Upper lobe of right lung (tissue), 1 donor: Measurements from ENCODE around the gene KCNIP1. TPM values are rescaled to one million over a fixed set of nuclear protein-coding genes. Genes with fewer than 3 reads are reported as not detected.

ENCODE experiments used
- ATAC-seq: fragments of 200-7000 bp; cut with Tn5 transposase; one replicate; pipeline ENCODE4 v1.9.1; 2020; ENCODE audit warnings: mild to moderate bottlenecking, moderate library complexity
- DNase-seq: peaks from one replicate; pipeline ENCODE4 v3.0.0-alpha.2; 2020
- H3K27ac ChIP-seq: fragments of 200-600 bp; one replicate; pipeline ENCODE4 v1.8.0; 2022
- H3K27me3 ChIP-seq: fragments of 200-600 bp; one replicate; pipeline ENCODE4 v1.8.0; 2022; ENCODE audit warnings: mild to moderate bottlenecking
- H3K36me3 ChIP-seq: fragments of 200-600 bp; one replicate; pipeline ENCODE4 v1.8.0; 2022
- H3K4me1 ChIP-seq: fragments of 200-600 bp; one replicate; pipeline ENCODE4 v1.8.0; 2022
- H3K4me3 ChIP-seq: fragments of 200-600 bp; one replicate; pipeline ENCODE4 v1.8.0; 2022; ENCODE audit warnings: mild to moderate bottlenecking
- H3K9me3 ChIP-seq: fragments of 200-600 bp; one replicate; pipeline ENCODE4 v1.8.0; 2022
- CTCF ChIP-seq: fragments of 200-600 bp; IDR thresholded peaks from one replicate; pipeline ENCODE4 v1.8.0; 2022; ENCODE audit warnings: antibody characterized with exemption
- intact Hi-C: fragments of 100-400 bp; cut with DNase I; formaldehyde crosslinking; loops from one replicate; pipeline ENCODE4 v1.11.0; 2022
- long read RNA-seq: library from polyadenylated mRNA; unstranded; transcript quantifications from one replicate; pipeline ENCODE4 v2.0.0, GENCODE V29; 2021
- total RNA-seq: library from RNA; stranded (reverse); fragmentation: NEBNext Ultra II Directional; extraction: Animal tissue kit (Norgen Biotek cat#: 25700); gene quantifications from one replicate; pipeline ENCODE4 v1.2.1, GENCODE V29; 2021
- donor health status: DM: no; HTN: yes; CAD: no; lungs with severe emphysema.

Gene KCNIP1
- total RNA-seq = 2.7 TPM
- long read RNA-seq, partial matches to known transcripts = 0 of 8 reads
- long read RNA-seq, other reads (novel, unspliced or antisense) = 8 of 8 reads

GRCh38 chr5:170503990-170504596, at the start of gene KCNIP1:
Gene KCNIP1, plus strand, starts transcription at chr5:170504020.
- DNase-seq (no peak), ATAC-seq (peak; percentile 49)
- no peak for TF ChIP-seq CTCF
- Histone ChIP-seq H3K36me3 (no peaks in the 10 kb centered on the region), H3K27ac (no peak within 1 kb of the TSS), H3K4me3 (no peak within 1 kb of the TSS), H3K4me1 (no peaks in the 10 kb centered on the region), H3K9me3 (no peaks in the 10 kb centered on the region), H3K27me3 (peaks cover 43% of the 10 kb centered on the region)
- intact Hi-C loops = no loop called here

- H3K27ac ChIP-seq = no peak overlapping the region
- H3K4me1 ChIP-seq = no peaks in the 10 kb centered on the region
- no peak for TF ChIP-seq CTCF
- intact Hi-C loops = no loop called here
- no peak overlapping the region for H3K4me3 ChIP-seq
- ATAC-seq (no peak), DNase-seq (no peak)
- no peaks in the 10 kb centered on the region for H3K9me3 ChIP-seq
- no peaks in the 10 kb centered on the region for H3K27me3 ChIP-seq
- no peaks in the 10 kb centered on the region for H3K36me3 ChIP-seq
These were observed 40.4 kb upstream of the KCNIP1 start for GRCh38 chr5:170463426-170463825.

GRCh38 chr5:170464280-170465127, 39.3 kb upstream of the KCNIP1 start:
- no peak for DNase-seq
- no peaks in the 10 kb centered on the region for H3K36me3 ChIP-seq
- no peak for ATAC-seq
- H3K9me3 ChIP-seq = no peaks in the 10 kb centered on the region
- no peak for TF ChIP-seq CTCF
- H3K27me3 ChIP-seq = no peaks in the 10 kb centered on the region
- no peak overlapping the region for H3K4me3 ChIP-seq
- no peak overlapping the region for H3K27ac ChIP-seq
- intact Hi-C loops = no loop called here
- H3K4me1 ChIP-seq = no peaks in the 10 kb centered on the region

GRCh38 chr5:170466553-170466952, 37.3 kb upstream of the KCNIP1 start:
- H3K27ac ChIP-seq = no peak overlapping the region
- no peak for ATAC-seq
- no peaks in the 10 kb centered on the region for H3K9me3 ChIP-seq
- TF ChIP-seq CTCF = no peak
- intact Hi-C loops = no loop called here
- no peaks in the 10 kb centered on the region for H3K27me3 ChIP-seq
- H3K36me3 ChIP-seq = no peaks in the 10 kb centered on the region
- no peak overlapping the region for H3K4me3 ChIP-seq
- H3K4me1 ChIP-seq = no peaks in the 10 kb centered on the region
- DNase-seq = no peak

- ATAC-seq = peak; percentile 86
- no peaks in the 10 kb centered on the region for H3K36me3 ChIP-seq
- H3K27ac ChIP-seq = no peak overlapping the region
- no peaks in the 10 kb centered on the region for H3K4me1 ChIP-seq
- TF ChIP-seq CTCF = no peak
- H3K4me3 ChIP-seq = no peak overlapping the region
- no peak for DNase-seq
- H3K27me3 ChIP-seq = no peaks in the 10 kb centered on the region
- H3K9me3 ChIP-seq = no peaks in the 10 kb centered on the region
- intact Hi-C loops = no loop called here
These were observed 36.7 kb upstream of the KCNIP1 start for GRCh38 chr5:170466988-170467707.
